ENCODE measurements around the gene CGREF1.
"Not testable (repeated sequence)": the region's sequence is repeated elsewhere in the genome, so short reads cannot be mapped to it uniquely, and the experiment has no call there.

Gene CGREF1

DNA sequence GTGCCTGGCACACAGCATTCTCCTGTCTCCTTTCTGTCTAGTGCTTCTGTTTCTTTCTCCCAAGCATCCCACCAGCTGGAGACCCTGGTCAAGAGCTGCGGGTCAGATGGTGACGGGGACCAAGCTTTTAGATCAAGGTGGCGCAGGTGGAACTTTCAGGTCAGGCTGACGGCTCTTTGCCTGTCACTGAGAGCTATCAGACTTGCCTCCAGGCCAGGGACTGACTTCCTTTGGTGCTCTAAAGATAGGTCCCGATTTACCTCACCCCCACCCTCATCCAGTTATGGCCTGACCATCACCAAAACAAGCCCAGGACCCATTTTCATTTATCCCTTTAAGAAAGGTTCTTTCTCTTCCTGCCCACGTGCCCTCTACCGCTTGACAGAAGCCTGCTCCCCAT, 41.7 kb downstream of the CGREF1 start:
- Histone ChIP-seq H3K9ac (ENCODE audit: low read length) (no peak overlapping the region), H3K23ac (ENCODE audit: low read length) (no peak overlapping the region), H3K4me2 (ENCODE audit: low read length) (no peak overlapping the region), H4K5ac (ENCODE audit: low read length) (no peak overlapping the region), H3K36me3 (ENCODE audit: control insufficient read depth, insufficient read depth, low read length) (no peaks in the 10 kb centered on the region), H3K18ac (ENCODE audit: low read length) (no peak overlapping the region), H2BK120ac (ENCODE audit: low read depth, low read length) (no peak overlapping the region), H3K56ac (ENCODE audit: low read length) (peak overlapping the region; percentile 7), H2BK15ac (replicated peaks; ENCODE audit: low read depth) (no peak overlapping the region), H3K27ac (ENCODE audit: low read depth, low read length) (no peak overlapping the region), H3K79me2 (ENCODE audit: control insufficient read depth, insufficient read depth, low read length) (no peaks in the 10 kb centered on the region), H2AK5ac (ENCODE audit: low read length) (no peak overlapping the region), H2BK5ac (ENCODE audit: low read length) (no peak overlapping the region), H3K4me3 (ENCODE audit: low read length) (no peak overlapping the region), H3K4me1 (ENCODE audit: control insufficient read depth, low read depth, low read length) (peaks cover 2% of the 10 kb centered on the region), H4K8ac (ENCODE audit: low read depth, low read length) (no peak overlapping the region), H3K27me3 (ENCODE audit: insufficient read depth, low read length, poor library complexity) (no peaks in the 10 kb centered on the region), H3K4ac (ENCODE audit: low read depth, low read length) (no peak overlapping the region), H3K79me1 (ENCODE audit: low read length) (no peaks in the 10 kb centered on the region)
- no CpG with 5 or more reads among the region's 7 CpGs for WGBS (ENCODE audit: extremely low coverage, insufficient coverage, low lambda C conversion rate)
- no peak for DNase-seq

DNA sequence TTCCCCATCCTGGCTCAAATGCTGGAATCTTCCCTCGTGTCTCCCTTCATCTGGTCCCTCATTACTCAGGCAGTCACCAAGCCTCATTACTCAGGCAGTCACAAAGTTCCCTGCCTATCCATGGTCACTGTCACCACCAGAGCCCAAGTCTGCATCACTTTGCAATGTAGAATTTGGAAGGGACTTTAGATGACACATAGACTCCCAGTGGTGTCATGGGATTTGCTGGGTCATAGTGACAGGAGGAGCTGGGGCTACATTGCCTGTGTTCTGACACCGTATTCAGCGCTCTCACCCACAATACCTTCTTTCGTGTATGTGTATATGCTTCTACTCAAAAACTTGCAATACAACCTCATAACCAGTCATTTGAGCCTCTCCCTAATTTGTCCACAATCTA, 42.6 kb downstream of the CGREF1 start:
- Histone ChIP-seq H3K9ac (ENCODE audit: low read length) (no peak overlapping the region), H3K27ac (ENCODE audit: low read depth, low read length) (no peak overlapping the region), H3K4me1 (ENCODE audit: control insufficient read depth, low read depth, low read length) (peaks cover under 1% of the 10 kb centered on the region), H4K8ac (ENCODE audit: low read depth, low read length) (no peak overlapping the region), H2AK5ac (ENCODE audit: low read length) (no peak overlapping the region), H3K56ac (ENCODE audit: low read length) (no peak overlapping the region), H3K79me1 (ENCODE audit: low read length) (no peaks in the 10 kb centered on the region), H3K79me2 (ENCODE audit: control insufficient read depth, insufficient read depth, low read length) (peaks cover under 1% of the 10 kb centered on the region), H3K18ac (ENCODE audit: low read length) (no peak overlapping the region), H3K4me2 (ENCODE audit: low read length) (no peak overlapping the region), H3K23ac (ENCODE audit: low read length) (no peak overlapping the region), H4K5ac (ENCODE audit: low read length) (no peak overlapping the region), H3K36me3 (ENCODE audit: control insufficient read depth, insufficient read depth, low read length) (no peaks in the 10 kb centered on the region), H2BK120ac (ENCODE audit: low read depth, low read length) (no peak overlapping the region), H2BK15ac (replicated peaks; ENCODE audit: low read depth) (no peak overlapping the region), H3K4me3 (ENCODE audit: low read length) (no peak overlapping the region), H2BK5ac (ENCODE audit: low read length) (no peak overlapping the region), H3K27me3 (ENCODE audit: insufficient read depth, low read length, poor library complexity) (no peaks in the 10 kb centered on the region), H3K4ac (ENCODE audit: low read depth, low read length) (no peak overlapping the region)
- DNase-seq = peak; percentile 46
- no CpG with 5 or more reads among the region's 4 CpGs for WGBS (ENCODE audit: extremely low coverage, insufficient coverage, low lambda C conversion rate)

DNA sequence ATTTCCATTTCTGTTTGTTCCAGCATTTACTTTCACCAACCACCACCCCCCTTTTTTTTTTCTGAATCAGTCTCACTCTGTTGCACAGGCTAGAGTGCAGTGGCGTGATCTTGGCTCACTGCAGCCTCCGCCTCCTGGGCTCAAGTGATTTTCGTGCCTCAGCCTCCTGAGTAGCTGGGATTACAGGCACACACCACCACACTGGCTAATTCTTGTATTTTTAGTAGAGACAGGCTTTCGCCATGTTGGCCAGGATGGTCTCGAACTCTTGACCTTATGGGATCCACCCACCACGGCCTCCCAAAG, 43.4 kb downstream of the CGREF1 start:
- H2BK5ac ChIP-seq (ENCODE audit: low read length); H3K4me2 ChIP-seq (ENCODE audit: low read length); H4K8ac ChIP-seq (ENCODE audit: low read depth, low read length); H3K27me3 ChIP-seq (ENCODE audit: insufficient read depth, low read length, poor library complexity); H3K36me3 ChIP-seq (ENCODE audit: control insufficient read depth, insufficient read depth, low read length); H3K9ac ChIP-seq (ENCODE audit: low read length); H2BK120ac ChIP-seq (ENCODE audit: low read depth, low read length); H4K5ac ChIP-seq (ENCODE audit: low read length); H3K27ac ChIP-seq (ENCODE audit: low read depth, low read length); H3K4ac ChIP-seq (ENCODE audit: low read depth, low read length); H2AK5ac ChIP-seq (ENCODE audit: low read length); H3K79me1 ChIP-seq (ENCODE audit: low read length); H3K23ac ChIP-seq (ENCODE audit: low read length); DNase-seq; H3K4me3 ChIP-seq (ENCODE audit: low read length); H2BK15ac ChIP-seq (replicated peaks; ENCODE audit: low read depth); H3K18ac ChIP-seq (ENCODE audit: low read length); H3K79me2 ChIP-seq (ENCODE audit: control insufficient read depth, insufficient read depth, low read length); H3K4me1 ChIP-seq (ENCODE audit: control insufficient read depth, low read depth, low read length); H3K56ac ChIP-seq (ENCODE audit: low read length): not testable (repeated sequence)
- no CpG with 5 or more reads among the region's 6 CpGs for WGBS (ENCODE audit: extremely low coverage, insufficient coverage, low lambda C conversion rate)

DNA sequence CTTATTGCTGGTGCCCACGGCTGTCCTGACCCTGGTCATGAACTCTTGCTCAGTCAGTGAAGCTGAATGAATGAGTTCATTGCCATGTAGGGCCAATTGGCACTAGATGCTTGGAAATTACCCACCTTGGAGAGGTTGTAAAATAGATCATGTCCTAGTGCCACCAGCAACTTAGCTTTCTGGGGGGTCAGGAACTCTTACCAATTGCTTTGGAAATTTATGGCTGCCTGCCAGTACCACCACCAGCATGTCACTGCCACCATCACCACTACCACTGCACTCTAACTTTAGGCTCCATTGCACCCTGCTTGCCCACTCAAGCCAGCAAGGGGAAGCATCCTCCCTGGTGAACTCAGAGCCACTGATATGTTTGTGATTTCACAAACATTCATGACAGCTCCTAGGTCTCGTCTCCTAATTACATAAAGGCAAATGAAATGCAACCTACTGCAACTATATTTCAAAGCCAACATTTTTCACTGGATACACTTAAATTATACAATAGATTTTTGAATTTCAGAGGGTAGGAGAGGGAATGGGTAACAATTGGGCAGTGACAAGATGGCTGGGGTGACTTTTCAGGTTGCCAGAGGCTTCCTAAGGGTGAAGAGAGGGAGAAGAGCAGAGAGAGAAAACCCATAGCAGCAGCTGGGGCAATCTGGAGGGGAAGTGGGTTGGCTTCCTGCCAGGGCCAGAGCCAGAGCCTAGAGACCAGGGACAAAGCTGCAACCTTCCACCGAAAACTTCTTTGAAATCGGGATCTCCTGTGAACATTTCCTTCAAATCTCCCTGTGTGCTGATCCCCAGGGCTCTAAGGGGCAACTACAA, 44.0 kb downstream of the CGREF1 start:
- H3K23ac ChIP-seq (ENCODE audit: low read length) = no peak overlapping the region
- no peak for DNase-seq
- peaks cover 12% of the 10 kb centered on the region for H3K79me2 ChIP-seq (ENCODE audit: control insufficient read depth, insufficient read depth, low read length)
- H3K4me1 ChIP-seq (ENCODE audit: control insufficient read depth, low read depth, low read length) = peaks cover 2% of the 10 kb centered on the region
- no peak overlapping the region for H3K9ac ChIP-seq (ENCODE audit: low read length)
- no peak overlapping the region for H3K56ac ChIP-seq (ENCODE audit: low read length)
- no peak overlapping the region for H2BK5ac ChIP-seq (ENCODE audit: low read length)
- no peak overlapping the region for H3K18ac ChIP-seq (ENCODE audit: low read length)
- no CpG with 5 or more reads among the region's 4 CpGs for WGBS (ENCODE audit: extremely low coverage, insufficient coverage, low lambda C conversion rate)
- no peak overlapping the region for H4K5ac ChIP-seq (ENCODE audit: low read length)
- no peaks in the 10 kb centered on the region for H3K36me3 ChIP-seq (ENCODE audit: control insufficient read depth, insufficient read depth, low read length)
- no peak overlapping the region for H3K4ac ChIP-seq (ENCODE audit: low read depth, low read length)
- H3K79me1 ChIP-seq (ENCODE audit: low read length) = peaks cover 12% of the 10 kb centered on the region
- H2BK15ac ChIP-seq (replicated peaks; ENCODE audit: low read depth) = no peak overlapping the region
- no peaks in the 10 kb centered on the region for H3K27me3 ChIP-seq (ENCODE audit: insufficient read depth, low read length, poor library complexity)
- no peak overlapping the region for H3K27ac ChIP-seq (ENCODE audit: low read depth, low read length)
- no peak overlapping the region for H2AK5ac ChIP-seq (ENCODE audit: low read length)
- H3K4me3 ChIP-seq (ENCODE audit: low read length) = no peak overlapping the region
- no peak overlapping the region for H4K8ac ChIP-seq (ENCODE audit: low read depth, low read length)
- no peak overlapping the region for H3K4me2 ChIP-seq (ENCODE audit: low read length)
- no peak overlapping the region for H2BK120ac ChIP-seq (ENCODE audit: low read depth, low read length)

DNA sequence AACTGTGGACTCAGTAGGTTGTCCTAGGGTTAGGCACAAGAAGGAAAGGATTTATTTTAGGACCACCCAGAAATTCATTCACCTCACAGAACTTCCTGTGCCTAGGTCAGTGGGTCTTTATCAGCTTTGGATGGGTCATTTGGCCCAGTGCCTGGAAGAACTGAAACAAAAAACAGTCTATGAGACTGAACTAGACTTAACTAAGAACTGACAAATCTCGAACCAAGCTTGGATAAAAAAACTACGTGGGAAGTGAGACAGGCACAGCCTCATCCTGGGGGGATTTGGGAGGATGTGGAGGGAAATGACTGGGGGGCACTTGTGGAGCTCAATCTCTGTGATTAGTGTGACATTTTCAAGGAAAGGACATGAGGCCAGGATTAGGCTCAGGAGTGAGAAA, 45.1 kb downstream of the CGREF1 start:
- H2BK5ac ChIP-seq (ENCODE audit: low read length) = no peak overlapping the region
- H3K4ac ChIP-seq (ENCODE audit: low read depth, low read length) = no peak overlapping the region
- H3K4me3 ChIP-seq (ENCODE audit: low read length) = no peak overlapping the region
- DNase-seq = no peak
- no peak overlapping the region for H3K9ac ChIP-seq (ENCODE audit: low read length)
- H2BK120ac ChIP-seq (ENCODE audit: low read depth, low read length) = no peak overlapping the region
- no CpG with 5 or more reads among the region's 2 CpGs for whole genome bisulfite sequencing (ENCODE audit: extremely low coverage, insufficient coverage, low lambda C conversion rate)
- no peak overlapping the region for H2BK15ac ChIP-seq (replicated peaks; ENCODE audit: low read depth)
- H3K18ac ChIP-seq (ENCODE audit: low read length) = no peak overlapping the region
- peaks cover 2% of the 10 kb centered on the region for H3K4me1 ChIP-seq (ENCODE audit: control insufficient read depth, low read depth, low read length)
- H2AK5ac ChIP-seq (ENCODE audit: low read length) = peak overlapping the region; percentile 58
- H4K5ac ChIP-seq (ENCODE audit: low read length) = no peak overlapping the region
- H3K36me3 ChIP-seq (ENCODE audit: control insufficient read depth, insufficient read depth, low read length) = peaks cover 2% of the 10 kb centered on the region
- peaks cover 21% of the 10 kb centered on the region for H3K79me1 ChIP-seq (ENCODE audit: low read length)
- H3K56ac ChIP-seq (ENCODE audit: low read length) = peak overlapping the region; percentile 25
- no peak overlapping the region for H3K23ac ChIP-seq (ENCODE audit: low read length)
- H3K4me2 ChIP-seq (ENCODE audit: low read length) = no peak overlapping the region
- peaks cover 17% of the 10 kb centered on the region for H3K79me2 ChIP-seq (ENCODE audit: control insufficient read depth, insufficient read depth, low read length)
- no peak overlapping the region for H4K8ac ChIP-seq (ENCODE audit: low read depth, low read length)
- no peak overlapping the region for H3K27ac ChIP-seq (ENCODE audit: low read depth, low read length)
- no peaks in the 10 kb centered on the region for H3K27me3 ChIP-seq (ENCODE audit: insufficient read depth, low read length, poor library complexity)

DNA sequence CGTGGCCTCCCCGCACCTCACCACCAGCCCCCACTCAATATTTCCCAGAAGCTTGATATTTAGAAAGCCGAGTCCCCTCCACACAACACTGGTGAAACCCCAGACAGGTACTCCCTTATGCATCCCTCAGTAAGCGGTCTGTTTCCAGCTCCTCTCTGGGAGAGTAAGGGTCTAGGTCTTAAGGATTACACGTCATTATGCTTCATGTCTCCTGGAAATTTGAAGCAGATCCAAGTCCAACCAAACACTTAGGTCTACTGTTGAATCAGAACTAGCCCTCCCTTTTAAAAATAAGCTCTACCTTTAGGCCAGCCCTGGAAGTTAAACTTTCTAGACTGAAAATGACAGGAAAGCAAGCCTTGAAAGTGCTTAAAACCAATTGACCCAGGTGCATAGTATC, 46.0 kb downstream of the CGREF1 start:
- Histone ChIP-seq H2AK5ac (ENCODE audit: low read length) (no peak overlapping the region), H2BK5ac (ENCODE audit: low read length) (no peak overlapping the region), H3K4me2 (ENCODE audit: low read length) (no peak overlapping the region), H3K4me3 (ENCODE audit: low read length) (no peak overlapping the region), H4K8ac (ENCODE audit: low read depth, low read length) (no peak overlapping the region), H4K5ac (ENCODE audit: low read length) (no peak overlapping the region), H3K79me2 (ENCODE audit: control insufficient read depth, insufficient read depth, low read length) (peaks cover 17% of the 10 kb centered on the region), H3K9ac (ENCODE audit: low read length) (peak overlapping the region; percentile 88), H3K27ac (ENCODE audit: low read depth, low read length) (peak overlapping the region; percentile 92), H3K18ac (ENCODE audit: low read length) (peak overlapping the region; percentile 41), H3K56ac (ENCODE audit: low read length) (peak overlapping the region; percentile 98), H3K36me3 (ENCODE audit: control insufficient read depth, insufficient read depth, low read length) (peaks cover 4% of the 10 kb centered on the region), H3K27me3 (ENCODE audit: insufficient read depth, low read length, poor library complexity) (no peaks in the 10 kb centered on the region), H3K4me1 (ENCODE audit: control insufficient read depth, low read depth, low read length) (peaks cover 2% of the 10 kb centered on the region), H2BK120ac (ENCODE audit: low read depth, low read length) (no peak overlapping the region), H3K4ac (ENCODE audit: low read depth, low read length) (no peak overlapping the region), H2BK15ac (replicated peaks; ENCODE audit: low read depth) (no peak overlapping the region), H3K23ac (ENCODE audit: low read length) (no peak overlapping the region), H3K79me1 (ENCODE audit: low read length) (peaks cover 24% of the 10 kb centered on the region)
- WGBS (ENCODE audit: extremely low coverage, insufficient coverage, low lambda C conversion rate) = no CpG with 5 or more reads among the region's 5 CpGs
- DNase-seq = no peak
